Astrocyte (in vitro differentiated cells and primary cell): ENCODE results near the gene THOC1.

Source experiments
- EZH2 ChIP-seq: IDR thresholded peaks from 2 replicates; pipeline ENCODE4 v1.6.1; 2012; ENCODE audit warnings: mild to moderate bottlenecking, low read length, inconsistent platforms; ENCODE audit not compliant: insufficient read depth
- TF ChIP-seq, protein P1 (sequence below): IDR thresholded peaks from 2 replicates; pipeline ENCODE4 v1.5.1; 2011; ENCODE audit warnings: low read depth, mild to moderate bottlenecking, inconsistent platforms, low read length, moderate library complexity; ENCODE audit not compliant: insufficient read depth

GRCh38 chr18:286515-287310, 18.9 kb upstream of the THOC1 start:
- TF ChIP-seq, protein P1, sequence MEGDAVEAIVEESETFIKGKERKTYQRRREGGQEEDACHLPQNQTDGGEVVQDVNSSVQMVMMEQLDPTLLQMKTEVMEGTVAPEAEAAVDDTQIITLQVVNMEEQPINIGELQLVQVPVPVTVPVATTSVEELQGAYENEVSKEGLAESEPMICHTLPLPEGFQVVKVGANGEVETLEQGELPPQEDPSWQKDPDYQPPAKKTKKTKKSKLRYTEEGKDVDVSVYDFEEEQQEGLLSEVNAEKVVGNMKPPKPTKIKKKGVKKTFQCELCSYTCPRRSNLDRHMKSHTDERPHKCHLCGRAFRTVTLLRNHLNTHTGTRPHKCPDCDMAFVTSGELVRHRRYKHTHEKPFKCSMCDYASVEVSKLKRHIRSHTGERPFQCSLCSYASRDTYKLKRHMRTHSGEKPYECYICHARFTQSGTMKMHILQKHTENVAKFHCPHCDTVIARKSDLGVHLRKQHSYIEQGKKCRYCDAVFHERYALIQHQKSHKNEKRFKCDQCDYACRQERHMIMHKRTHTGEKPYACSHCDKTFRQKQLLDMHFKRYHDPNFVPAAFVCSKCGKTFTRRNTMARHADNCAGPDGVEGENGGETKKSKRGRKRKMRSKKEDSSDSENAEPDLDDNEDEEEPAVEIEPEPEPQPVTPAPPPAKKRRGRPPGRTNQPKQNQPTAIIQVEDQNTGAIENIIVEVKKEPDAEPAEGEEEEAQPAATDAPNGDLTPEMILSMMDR, result peak; percentile 57
- no peak for TF ChIP-seq EZH2
